Psoas muscle (tissue), 8 donors: ENCODE results near the gene ALDH7A1. TPM values are rescaled to one million over a fixed set of nuclear protein-coding genes. Genes with fewer than 3 reads are reported as not detected.

Experiments
- ATAC-seq, 4 donors: fragments of 200-7000 bp; cut with Tn5 transposase; one replicate each; pipeline ENCODE4 v1.9.1; 2020; ENCODE audit warnings: moderate library complexity in 3 of 4, mild to moderate bottlenecking in 2 of 4
- DNase-seq, 2 donors: peaks; one replicate each; pipeline ENCODE4 v3.0.0-alpha.2; 2020
- H3K27ac ChIP-seq: fragments of 200-600 bp; one replicate; pipeline ENCODE4 v1.8.0; 2022
- H3K27me3 ChIP-seq, 3 donors: fragments of 200-600 bp in 1 of 3; one replicate each; pipeline versions ENCODE4 v1.6.1 to v1.8.0; 2013 to 2022; ENCODE audit warnings: low read length in 2 of 3, mild to moderate bottlenecking in 2 of 3, moderate library complexity in 1 of 3; ENCODE audit not compliant: insufficient read depth in 3 of 3
- H3K36me3 ChIP-seq, 2 donors: fragments of 200-600 bp in 1 of 2; one replicate each; pipeline versions ENCODE4 v1.6.1 to v1.8.0; 2013 to 2022; ENCODE audit warnings: low read depth in 1 of 2, mild to moderate bottlenecking in 1 of 2, moderate library complexity in 1 of 2; ENCODE audit not compliant: insufficient read depth in 1 of 2
- H3K4me1 ChIP-seq: fragments of 200-600 bp; one replicate; pipeline ENCODE4 v1.8.0; 2022
- H3K4me3 ChIP-seq: fragments of 200-600 bp; one replicate; pipeline ENCODE4 v1.8.0; 2022; ENCODE audit warnings: mild to moderate bottlenecking
- H3K9me3 ChIP-seq: fragments of 200-600 bp; one replicate; pipeline ENCODE4 v1.8.0; 2022
- WGBS, 3 donors: extraction: QIAGEN DNeasy Blood & Tissue Kit; methylation state at CpG; one replicate each; pipeline versions ENCODE4 v1.1.6 to v1.1.7; 2013; 5-methylcytosine and 5-hydroxymethylcytosine counted together
- intact Hi-C, 2 donors: fragments of 100-400 bp; cut with DNase I; formaldehyde crosslinking; loops; one replicate each; pipeline versions ENCODE4 v1.11.0 to v1.14.2; 2022
- polyA plus RNA-seq, 3 donors: library from polyadenylated mRNA; stranded (reverse); fragments of 200-250 nt; gene quantifications; one replicate each; pipeline ENCODE4 v1.2.3, GENCODE V29; 2013
- total RNA-seq, 4 donors: library from RNA; stranded (reverse); fragmentation: NEBNext Ultra II Directional in 2 of 4; extraction: Animal tissue kit (Norgen Biotek cat#: 25700) in 2 of 4; gene quantifications; one replicate each; pipeline versions ENCODE4 v1.2.1 to v1.2.4, GENCODE V29; 2021 to 2023
- TF ChIP-seq, protein P1 (sequence below): fragments of 200-600 bp; IDR thresholded peaks from one replicate; pipeline ENCODE4 v1.8.0; 2022; ENCODE audit warnings: antibody characterized with exemption
- donor health status: healthy with polysubstance abuse.
- donor health status: DM: no; HTN: no; CAD: no; lungs with moderate emphysema.
- donor health status: Bipolar disorder and iron deficiency.
- donor health status: healthy.
- donor health status: DM: yes; HTN: yes; CAD: no.
- donor health status: DM: no; HTN: no; CAD: no.
- donor health status: DM: no; HTN: no; CAD: no.
- donor health status: DM: yes; HTN: yes; CAD: no.

Gene ALDH7A1
- total and polyA plus RNA-seq, 7 donors = 7.4 to 26.7 (median 8.8) TPM

DNA sequence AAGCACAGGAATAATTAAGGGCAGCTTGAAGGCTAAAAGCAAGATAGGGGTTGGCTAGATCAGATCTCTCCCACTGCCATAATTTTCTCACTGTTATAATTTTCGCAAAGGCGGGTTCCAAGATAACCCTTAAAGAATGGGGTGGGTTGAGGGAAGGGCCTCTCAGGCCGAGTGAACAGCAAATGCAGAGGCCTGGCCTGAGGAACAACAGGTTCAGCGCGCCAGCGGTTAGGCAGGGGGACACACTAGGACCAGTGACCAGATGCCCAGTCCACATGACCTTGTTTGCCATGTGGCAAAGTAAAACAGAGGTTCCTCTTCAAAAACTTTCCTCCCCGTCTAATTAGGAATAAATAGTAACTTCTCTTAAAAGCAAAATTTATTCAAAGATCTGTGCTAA lies 4.5 kb upstream of the ALDH7A1 start:
- Histone ChIP-seq H3K4me1 (peaks cover 13% of the 10 kb centered on the region), H3K27ac (no peak overlapping the region), H3K9me3 (no peaks in the 10 kb centered on the region), H3K36me3 (peaks cover 0 to 15% of the 10 kb centered on the region in 2 donors), H3K27me3 (no peaks in the 10 kb centered on the region), H3K4me3 (no peak overlapping the region)
- WGBS, 3 donors = 90 to 97% (median 97%) methylated on average over 7 of the region's 7 CpGs
- DNase-seq (no peak), ATAC-seq (no peak)
- TF ChIP-seq, protein P1, sequence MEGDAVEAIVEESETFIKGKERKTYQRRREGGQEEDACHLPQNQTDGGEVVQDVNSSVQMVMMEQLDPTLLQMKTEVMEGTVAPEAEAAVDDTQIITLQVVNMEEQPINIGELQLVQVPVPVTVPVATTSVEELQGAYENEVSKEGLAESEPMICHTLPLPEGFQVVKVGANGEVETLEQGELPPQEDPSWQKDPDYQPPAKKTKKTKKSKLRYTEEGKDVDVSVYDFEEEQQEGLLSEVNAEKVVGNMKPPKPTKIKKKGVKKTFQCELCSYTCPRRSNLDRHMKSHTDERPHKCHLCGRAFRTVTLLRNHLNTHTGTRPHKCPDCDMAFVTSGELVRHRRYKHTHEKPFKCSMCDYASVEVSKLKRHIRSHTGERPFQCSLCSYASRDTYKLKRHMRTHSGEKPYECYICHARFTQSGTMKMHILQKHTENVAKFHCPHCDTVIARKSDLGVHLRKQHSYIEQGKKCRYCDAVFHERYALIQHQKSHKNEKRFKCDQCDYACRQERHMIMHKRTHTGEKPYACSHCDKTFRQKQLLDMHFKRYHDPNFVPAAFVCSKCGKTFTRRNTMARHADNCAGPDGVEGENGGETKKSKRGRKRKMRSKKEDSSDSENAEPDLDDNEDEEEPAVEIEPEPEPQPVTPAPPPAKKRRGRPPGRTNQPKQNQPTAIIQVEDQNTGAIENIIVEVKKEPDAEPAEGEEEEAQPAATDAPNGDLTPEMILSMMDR = no peak
- intact Hi-C loops = no loop called here

DNA sequence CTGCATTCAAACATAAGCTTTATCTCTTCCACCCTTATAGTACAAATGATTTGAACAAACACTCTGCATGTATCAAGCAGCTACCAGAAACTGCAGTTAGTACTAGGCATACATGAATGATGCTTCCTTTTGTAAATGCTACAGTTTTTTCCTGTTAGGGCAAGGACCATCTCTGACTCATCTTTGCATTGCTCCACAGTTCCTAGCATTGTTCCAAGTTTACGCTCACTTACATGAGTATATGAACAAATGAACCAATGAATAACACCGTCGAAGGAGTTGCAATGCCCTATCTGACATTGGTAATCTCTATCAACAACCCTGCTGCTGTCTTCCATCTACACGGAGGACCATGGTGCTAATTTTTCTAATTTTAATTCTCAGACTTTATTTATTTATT lies 2.1 kb upstream of the ALDH7A1 start:
- intact Hi-C loops = no loop called here
- Histone ChIP-seq H3K27ac (no peak overlapping the region), H3K36me3 (no peaks in the 10 kb centered on the region), H3K9me3 (no peaks in the 10 kb centered on the region), H3K4me1 (peaks cover 15% of the 10 kb centered on the region), H3K4me3 (no peak overlapping the region), H3K27me3 (no peaks in the 10 kb centered on the region)
- no peak for ATAC-seq
- TF ChIP-seq, protein P1 = no peak
- DNase-seq = no peak
- WGBS, 3 donors = 86 to 93% (median 89%) methylated on average over 4 of the region's 4 CpGs

DNA sequence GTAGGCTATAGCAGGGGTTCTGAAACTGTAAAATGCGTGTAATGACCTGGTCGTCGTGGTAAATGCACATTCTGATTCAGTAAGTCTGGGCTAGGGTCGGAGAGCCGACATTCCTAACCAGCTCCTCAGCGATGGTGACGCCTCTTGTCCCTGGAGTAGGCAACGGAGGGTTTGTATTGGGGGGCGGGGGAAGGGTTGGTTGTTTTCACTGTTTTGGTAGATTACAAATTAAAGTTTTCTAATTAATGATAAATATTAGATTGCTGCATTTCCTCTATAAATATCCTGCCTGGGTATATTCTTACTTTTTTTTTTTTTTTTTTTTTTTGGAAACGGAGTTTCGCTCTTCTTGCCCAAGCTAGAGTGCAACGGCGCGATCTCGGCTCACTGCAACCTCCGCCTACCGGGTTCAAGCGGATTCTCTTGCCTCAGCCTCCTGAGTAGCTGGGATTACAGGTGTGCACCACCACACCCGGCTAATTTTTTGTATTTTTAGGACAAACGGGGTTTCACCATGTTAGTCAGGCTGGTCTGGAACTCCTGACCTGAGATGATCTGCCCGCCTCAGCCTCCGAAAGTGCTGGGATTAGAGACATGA lies 566 bp upstream of the ALDH7A1 start:
- peak overlapping the region; percentile 81 for H3K4me3 ChIP-seq

DNA sequence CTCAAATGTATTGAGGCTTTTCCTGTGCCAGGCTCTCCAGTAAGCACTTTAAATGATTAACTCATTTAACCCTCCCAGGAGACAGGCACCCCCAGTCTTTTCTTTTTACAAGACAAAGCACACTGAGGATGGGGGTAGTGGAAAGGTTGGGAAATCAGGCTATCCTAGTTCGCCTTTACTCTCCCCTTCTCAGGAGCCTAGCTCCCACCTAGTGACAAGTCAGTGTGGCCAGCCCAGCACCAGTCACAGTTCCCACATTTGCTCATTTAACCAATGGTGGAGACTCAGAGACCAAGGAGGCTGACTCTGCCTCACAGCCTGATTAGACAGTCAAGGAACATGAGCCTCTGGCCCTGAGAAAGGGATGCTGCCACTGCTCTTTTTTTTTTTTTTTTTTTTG lies 3.5 kb downstream of the ALDH7A1 start:
- ATAC-seq (no peak), DNase-seq (no peak)
- 94 to 100% (median 98%) methylated on average over 1 of the region's 1 CpG for WGBS, 3 donors
- Histone ChIP-seq H3K4me1 (peaks cover 8% of the 10 kb centered on the region), H3K27ac (no peak overlapping the region), H3K4me3 (no peak overlapping the region), H3K27me3 (no peaks in the 10 kb centered on the region), H3K9me3 (no peaks in the 10 kb centered on the region), H3K36me3 (peaks cover 0 to 20% of the 10 kb centered on the region in 2 donors)
- intact Hi-C loops = loop anchor here in 1 of 2 donors (5.0 kb wide), 1 partner anchor 239 kb away; no protein-coding TSS in a partner anchor
- TF ChIP-seq, protein P1 = no peak

More for the DNA sequence above, 566 bp upstream of the ALDH7A1 start:
- Histone ChIP-seq H3K27me3 (no peaks in the 10 kb centered on the region), H3K36me3 (peaks cover 0 to 10% of the 10 kb centered on the region in 2 donors), H3K4me1 (peaks cover 8% of the 10 kb centered on the region), H3K9me3 (no peaks in the 10 kb centered on the region), H3K27ac (no peak overlapping the region)
- TF ChIP-seq, protein P1 = no peak
- ATAC-seq = peak in 1 of 4 donors; percentile 10
- intact Hi-C loops = no loop called here
- WGBS, 3 donors = 59 to 62% (median 61%) methylated on average over 22 of the region's 22 CpGs
- DNase-seq = no peak
